Activated T-helper 9 cell treated with anti-CD3 and anti-CD28 coated beads, Interleukin-2, amount 50 U/mL, for 16 hours (primary cell): ENCODE results near the gene ZC2HC1C.
"Not testable (repeated sequence)": the region's sequence is repeated elsewhere in the genome, so short reads cannot be mapped to it uniquely, and the experiment has no call there.

ENCODE experiments used
- DNase-seq: peaks from one replicate; pipeline ENCODE4 v3.0.0-alpha.2; 2020; ENCODE audit warnings: low read depth

The ZC2HC1C gene

GRCh38 chr14:75054421-75054820 lies 15.0 kb upstream of the ZC2HC1C start:
- no peak for DNase-seq

DNA sequence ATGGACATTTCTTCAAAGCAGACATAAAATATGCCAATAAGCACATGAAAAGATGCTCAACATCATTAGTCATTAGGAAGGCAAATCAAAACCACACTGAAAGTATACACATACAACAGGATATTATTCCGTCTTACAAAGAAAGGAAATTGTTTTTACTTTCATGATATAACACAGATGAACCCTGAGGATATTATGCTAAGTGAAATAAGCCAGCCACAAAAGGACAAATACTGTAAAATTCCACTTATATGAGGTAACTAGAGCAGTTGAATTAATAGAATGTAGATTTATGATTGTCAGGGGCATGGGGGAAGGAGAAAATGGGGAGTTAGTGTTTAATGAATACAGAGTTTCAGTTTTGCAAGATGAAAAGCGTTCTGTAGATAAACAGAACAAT lies 9.8 kb upstream of the ZC2HC1C start:
- DNase-seq, result no peak

DNA sequence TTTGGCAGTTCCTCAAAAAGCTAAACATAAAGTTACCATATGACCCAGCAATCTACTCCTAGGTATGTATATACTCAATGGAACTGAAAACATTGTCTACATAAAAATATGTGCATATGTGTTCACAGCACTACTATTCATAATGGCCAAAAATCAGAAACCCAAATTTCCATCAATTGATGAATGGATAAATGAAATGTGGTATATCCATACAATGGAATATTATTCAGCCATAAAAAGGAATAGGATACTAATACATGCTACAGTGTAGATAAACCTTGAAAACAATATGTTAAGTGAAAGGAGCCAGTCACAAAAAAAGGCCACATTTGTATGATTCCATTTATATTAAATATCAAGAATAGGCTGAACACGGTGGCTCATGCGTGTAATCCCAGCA lies 9.0 kb upstream of the ZC2HC1C start:
- no peak for DNase-seq

DNA sequence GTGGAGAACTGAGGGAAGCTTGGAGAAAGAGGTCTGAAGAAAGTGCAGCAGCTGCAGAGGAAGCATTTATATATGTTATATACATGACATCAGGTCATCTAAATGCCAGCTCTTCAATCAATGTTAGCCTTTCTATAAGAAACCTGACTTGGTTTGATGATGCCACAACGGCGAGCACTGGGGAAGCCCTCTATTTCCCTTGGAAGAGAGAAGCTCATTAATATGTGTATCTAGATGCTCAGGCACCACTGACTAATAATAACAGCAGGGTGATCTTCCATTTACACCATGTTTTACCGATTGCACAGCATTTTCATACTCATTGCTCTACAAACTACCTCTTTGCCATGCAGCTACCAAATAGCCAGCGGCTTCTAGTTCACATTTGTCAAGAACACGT lies 6.4 kb upstream of the ZC2HC1C start:
- DNase-seq, result no peak

DNA sequence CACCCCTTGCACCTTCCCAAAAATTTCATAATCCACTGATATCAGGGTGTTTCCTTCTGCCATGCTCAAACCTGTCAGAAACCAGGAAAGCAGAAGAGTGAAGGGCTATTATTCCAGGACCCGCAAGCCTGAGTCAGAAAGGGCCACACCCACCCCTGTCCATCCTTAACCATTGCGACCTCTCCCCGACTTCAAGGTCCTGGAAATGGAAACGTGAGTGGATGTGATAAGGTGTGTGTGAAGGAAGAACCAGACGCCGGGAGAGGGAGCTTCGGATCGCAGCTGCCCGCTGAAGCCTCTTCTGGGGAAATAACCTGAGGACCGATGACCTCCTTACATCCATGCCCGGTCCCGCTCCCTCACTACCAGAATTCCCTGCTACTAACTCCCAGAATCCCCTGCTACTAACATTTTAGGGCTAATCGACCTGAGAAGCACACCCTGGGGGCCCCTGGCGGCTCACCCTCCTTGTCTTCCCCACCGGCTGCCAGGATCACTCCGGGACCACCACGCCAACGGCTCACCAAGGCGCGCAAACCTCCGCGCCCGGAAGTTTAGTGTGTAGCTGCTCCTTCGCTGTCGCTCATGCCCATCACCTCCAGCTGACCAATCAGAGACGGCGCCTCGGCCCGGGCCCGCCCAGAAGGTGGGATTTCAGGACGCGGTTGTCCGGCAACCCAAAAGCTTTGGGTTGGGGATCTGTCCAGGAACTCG lies 5.8 kb upstream of the ZC2HC1C start, which contains the start of gene ACYP1:
Gene ACYP1, minus strand, starts transcription at position 534 of the 714 bp plus-strand sequence. Its CDS starts 471 bp downstream, at position 63.
- DNase-seq, result peak; percentile 85

DNA sequence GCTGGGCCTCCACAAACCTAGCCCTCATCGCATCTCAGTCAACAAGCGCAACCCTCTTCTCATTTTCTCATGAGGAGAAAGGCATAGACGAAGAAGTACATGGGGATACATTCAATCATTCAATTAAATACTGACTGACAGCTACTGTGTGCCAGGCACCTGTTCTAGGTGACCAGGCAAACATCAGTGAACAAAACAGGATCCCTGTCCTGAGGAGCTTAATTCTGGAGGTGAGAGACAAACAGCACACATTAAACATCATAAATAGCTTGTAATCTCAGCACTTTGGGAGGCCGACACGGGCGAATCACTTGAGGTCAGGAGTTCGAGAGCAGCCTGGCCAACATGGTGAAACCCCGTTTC lies 5.3 kb upstream of the ZC2HC1C start:
- no peak for DNase-seq

GRCh38 chr14:75066691-75067090 lies 2.8 kb upstream of the ZC2HC1C start:
- no peak for DNase-seq

DNA sequence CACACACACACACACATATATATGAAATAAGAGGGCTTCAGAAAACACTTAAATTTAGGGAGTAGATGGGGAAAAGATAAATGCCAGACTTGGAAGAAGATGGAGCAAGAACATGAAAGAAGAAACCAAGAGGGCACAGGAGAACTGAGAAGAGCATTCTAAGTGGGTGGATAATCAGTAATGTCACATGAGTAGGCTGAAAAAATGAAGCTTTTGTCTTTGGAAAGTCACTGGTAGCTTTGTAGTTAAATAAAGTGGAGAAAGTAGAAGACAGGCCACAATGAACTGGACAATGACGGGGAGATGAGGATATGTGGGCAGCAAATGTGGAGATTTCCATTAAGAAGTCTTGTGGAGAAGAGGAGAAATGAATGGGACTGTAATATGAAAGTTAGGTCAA lies 2.2 kb upstream of the ZC2HC1C start:
- DNase-seq, result no peak

- not testable (repeated sequence) for DNase-seq
Measured at GRCh38 chr14:75067765-75068164, 1.7 kb upstream of the ZC2HC1C start.

DNA sequence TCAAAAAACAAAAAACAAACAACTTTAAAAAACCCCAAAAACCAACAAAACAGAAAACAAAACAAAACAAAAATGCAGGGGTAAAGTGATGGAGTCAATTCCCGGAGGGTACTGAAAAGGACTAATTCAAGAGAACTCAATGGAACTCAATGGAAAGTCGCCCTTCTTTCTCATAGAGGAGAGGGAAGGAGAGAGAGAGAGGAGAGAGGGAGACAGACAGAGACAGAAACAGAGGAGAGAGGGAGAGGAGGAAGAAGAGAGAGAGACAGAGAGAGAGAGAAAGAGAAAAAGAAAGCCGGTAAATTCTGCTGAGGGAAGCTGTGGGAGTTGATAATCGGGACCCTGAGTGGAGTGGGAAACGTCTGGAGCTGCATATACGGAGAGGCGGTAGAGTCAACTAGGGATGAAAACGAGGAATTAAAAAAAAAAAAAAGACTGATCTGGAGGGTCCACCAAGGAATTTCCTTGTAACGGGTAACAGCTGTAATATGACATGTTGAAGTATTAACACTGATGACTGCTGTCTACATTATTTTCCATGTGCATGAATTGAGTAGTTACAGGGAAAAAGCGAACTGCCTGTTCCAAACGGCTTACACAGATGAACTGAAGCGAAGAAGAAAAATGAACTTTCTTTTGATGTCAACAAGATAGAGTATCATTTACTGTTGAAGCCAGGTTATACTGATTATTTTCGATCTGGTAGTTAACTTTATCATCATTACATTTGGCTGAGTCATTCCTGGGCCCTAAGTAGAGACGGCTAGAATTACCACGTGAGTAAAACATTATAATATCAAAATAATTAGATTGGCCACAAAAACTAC lies 934 bp upstream of the ZC2HC1C start:
- DNase-seq, result no peak

- DNase-seq, result no peak
Measured at GRCh38 chr14:75069811-75070145, 337 bp downstream of the ZC2HC1C start.

DNA sequence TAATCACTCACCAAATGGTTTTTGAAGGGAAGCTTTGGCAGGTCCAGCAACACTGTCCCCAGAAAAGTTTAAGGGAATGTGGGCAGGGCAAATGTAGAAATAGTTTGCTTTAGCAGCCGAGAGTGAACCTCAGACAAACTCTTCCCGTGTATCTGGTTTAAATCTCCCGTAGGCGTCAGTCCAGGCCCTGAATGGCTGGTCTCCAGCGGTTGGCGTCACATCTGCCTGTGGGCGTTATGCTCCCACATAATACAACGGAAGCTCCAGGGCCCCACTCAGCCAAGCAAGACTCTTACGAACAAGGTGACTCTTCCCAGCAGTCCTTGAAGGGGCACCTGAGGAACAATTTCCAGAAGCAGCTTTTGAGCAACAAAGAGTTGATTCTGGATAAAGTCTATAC lies 942 bp downstream of the ZC2HC1C start:
- no peak for DNase-seq

- DNase-seq, result no peak
Measured at GRCh38 chr14:75077794-75078193, 8.4 kb downstream of the ZC2HC1C start.

DNA sequence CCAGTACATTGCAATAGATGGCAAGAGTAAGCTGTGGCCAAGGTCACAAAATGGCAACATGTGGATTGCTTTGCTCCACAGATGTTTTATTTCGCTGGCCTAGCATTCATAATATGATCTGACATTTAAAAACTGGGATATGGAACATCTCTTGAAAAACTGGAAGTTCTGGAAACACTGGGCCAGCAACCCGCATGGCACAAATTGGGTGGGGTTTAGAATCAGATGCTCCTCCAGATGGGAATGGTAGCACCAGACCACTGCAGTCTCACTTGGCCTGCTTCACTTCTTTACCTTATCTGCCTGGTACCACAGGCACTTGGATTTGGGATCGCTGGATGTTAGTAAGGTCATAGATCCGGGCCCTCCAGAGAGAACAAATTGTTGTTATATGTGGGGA lies 10.1 kb downstream of the ZC2HC1C start:
- DNase-seq, result no peak

DNA sequence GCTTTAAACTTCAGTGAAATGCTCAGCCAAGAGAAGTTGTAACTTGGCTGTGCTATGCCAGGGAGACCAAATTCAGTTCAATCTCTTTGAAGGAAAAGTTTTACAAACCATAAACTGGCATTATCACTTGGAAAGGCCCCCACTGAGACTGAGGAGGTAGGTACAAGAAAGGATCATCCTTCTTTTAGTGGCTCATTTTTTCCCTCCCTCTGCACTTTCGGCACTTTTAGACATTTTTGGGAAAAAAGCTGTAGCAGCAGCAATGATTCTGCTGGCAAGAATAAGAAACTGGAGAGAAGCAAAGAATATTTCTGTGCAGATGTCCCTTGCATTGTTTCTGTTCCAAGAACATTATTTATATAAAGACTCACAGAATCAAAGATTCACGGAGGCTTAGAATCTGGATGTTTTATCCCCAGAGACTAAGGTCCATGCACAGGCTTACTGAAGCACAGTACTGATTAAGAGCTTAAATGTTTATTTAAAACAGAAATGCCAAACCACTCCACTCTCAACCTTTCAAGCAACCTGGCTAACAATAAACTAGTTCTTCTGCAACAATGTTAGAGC lies 12.3 kb downstream of the ZC2HC1C start:
- no peak for DNase-seq

DNA sequence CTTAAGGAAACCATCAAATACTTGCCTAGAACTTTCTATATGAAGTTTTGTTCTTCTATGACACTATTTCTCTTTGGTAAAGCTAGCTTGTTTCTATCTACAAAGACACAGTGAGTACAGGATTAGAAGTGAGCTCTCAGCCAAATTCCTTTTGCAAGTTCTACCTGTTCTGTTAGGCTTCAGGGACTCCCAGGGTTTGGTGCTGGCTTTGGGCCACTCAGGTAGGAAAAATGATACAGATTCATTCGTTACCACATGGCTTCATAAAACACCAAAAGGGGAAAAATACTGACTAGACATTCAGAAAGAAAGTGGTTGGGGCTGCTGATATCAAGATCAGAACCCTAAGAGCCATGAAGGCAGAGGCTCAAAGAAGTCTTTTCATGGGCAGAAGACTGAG lies 13.8 kb downstream of the ZC2HC1C start:
- DNase-seq, result no peak

GRCh38 chr14:75084513-75084912 lies 15.1 kb downstream of the ZC2HC1C start:
- DNase-seq, result no peak

GRCh38 chr14:75088153-75088552 lies 18.7 kb downstream of the ZC2HC1C start:
- no peak for DNase-seq

GRCh38 chr14:75088566-75089373 lies 19.3 kb downstream of the ZC2HC1C start:
- no peak for DNase-seq

DNA sequence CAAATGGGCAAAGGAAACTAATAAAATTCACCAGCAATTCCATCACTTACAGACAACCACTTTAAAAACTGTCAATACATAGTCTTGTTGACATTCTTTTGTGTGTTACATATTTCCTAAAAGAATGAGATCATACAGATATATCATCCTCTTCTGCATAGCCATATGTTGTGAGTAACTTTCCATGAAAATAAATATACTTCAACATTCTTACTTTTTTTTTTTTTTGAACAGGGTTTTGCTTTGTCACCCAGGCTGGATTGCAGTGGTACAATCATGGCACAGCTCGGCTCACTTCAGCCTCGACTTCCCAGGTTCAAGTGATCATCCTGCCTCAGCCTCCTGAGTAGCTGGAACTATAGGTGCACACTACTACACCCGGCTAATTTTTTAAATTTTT lies 20.9 kb downstream of the ZC2HC1C start:
- DNase-seq, result no peak

DNA sequence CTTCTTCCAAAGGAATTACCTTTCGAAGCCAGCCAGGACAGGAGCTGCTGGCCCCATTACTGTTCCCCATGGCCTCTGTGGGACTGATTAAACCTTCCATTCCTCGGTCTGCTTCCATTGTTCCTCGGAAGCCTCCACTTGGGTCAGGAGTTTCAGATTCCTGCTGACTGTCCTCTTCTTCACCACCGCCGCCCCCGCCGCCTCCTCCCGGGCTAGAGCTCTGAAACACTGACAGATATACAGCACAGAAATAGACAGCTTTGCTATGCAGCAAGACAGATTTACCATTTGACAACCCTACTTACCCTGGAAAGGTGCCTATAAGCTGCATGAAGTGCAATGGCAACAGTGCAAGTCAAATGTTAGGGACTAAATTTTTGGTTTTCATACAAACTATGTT lies 21.8 kb downstream of the ZC2HC1C start:
- no peak for DNase-seq

DNA sequence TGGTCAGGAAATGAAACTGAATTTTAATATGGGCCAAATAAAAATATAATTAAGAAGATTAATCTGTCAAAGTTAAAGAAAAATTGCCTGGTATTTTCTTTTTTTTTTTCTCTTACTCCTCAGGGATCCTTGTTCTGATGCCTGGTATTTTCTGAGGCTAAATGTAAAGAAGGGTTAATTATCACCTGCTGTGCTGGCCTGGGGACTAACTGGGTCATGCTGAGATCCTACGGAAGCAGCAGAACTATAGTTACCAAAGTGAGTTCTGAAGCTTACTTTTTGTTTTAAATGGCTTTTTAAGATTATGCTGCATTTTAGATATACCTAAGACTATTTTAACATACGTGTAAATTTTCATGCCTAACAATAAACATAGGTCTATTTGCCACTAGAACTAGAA lies 23.3 kb downstream of the ZC2HC1C start:
- DNase-seq, result no peak

DNA sequence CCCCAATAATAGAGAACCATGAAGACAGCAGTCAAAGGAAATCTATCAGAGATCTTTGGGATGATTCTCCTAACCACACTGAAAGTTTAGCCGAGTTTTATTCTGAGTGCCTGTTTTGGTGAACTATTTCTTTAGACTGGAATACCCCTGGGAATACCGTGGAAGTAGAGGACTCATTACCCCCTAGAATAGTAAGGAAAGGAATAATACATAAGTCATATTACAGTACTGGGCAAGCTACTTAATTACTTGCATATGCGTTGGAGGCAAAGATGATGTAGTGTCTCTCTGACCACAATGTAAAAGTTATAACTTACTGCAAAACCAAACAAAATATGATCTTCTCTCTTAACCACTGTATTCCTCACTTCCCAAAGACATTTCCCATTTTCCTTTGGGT lies 25.5 kb downstream of the ZC2HC1C start:
- DNase-seq, result no peak
